GM10847 (cell line): Measurements from ENCODE around the gene TOP1.

ENCODE experiments used
- POLR2A ChIP-seq: IDR thresholded peaks from 2 replicates; pipeline ENCODE4 v1.6.1; 2011; ENCODE audit not compliant: insufficient read length; ENCODE audit errors: extremely low read depth

TOP1 gene

GRCh38 chr20:41044409-41045062, 15.9 kb downstream of the TOP1 start:
- no peak for TF ChIP-seq POLR2A

GRCh38 chr20:41045671-41046070, 17.0 kb downstream of the TOP1 start:
- no peak for TF ChIP-seq POLR2A

GRCh38 chr20:41046716-41047115, 18.1 kb downstream of the TOP1 start:
- TF ChIP-seq POLR2A: no peak

- TF ChIP-seq POLR2A: no peak
These were observed 18.8 kb downstream of the TOP1 start for GRCh38 chr20:41047279-41047974.

GRCh38 chr20:41047975-41048305, 19.3 kb downstream of the TOP1 start:
- TF ChIP-seq POLR2A: no peak

GRCh38 chr20:41048461-41049301, 20.1 kb downstream of the TOP1 start:
- TF ChIP-seq POLR2A: no peak

GRCh38 chr20:41049451-41049850, 20.8 kb downstream of the TOP1 start:
- TF ChIP-seq POLR2A: no peak

GRCh38 chr20:41050361-41051008, 21.9 kb downstream of the TOP1 start:
- no peak for TF ChIP-seq POLR2A

- no peak for TF ChIP-seq POLR2A
These were observed 22.6 kb downstream of the TOP1 start for GRCh38 chr20:41051009-41051825.

GRCh38 chr20:41052742-41053419, 24.3 kb downstream of the TOP1 start:
- no peak for TF ChIP-seq POLR2A

- no peak for TF ChIP-seq POLR2A
These were observed 25.6 kb downstream of the TOP1 start for GRCh38 chr20:41054070-41054846.

GRCh38 chr20:41054847-41055230, 26.2 kb downstream of the TOP1 start:
- TF ChIP-seq POLR2A: no peak

- TF ChIP-seq POLR2A: no peak
These were observed 27.1 kb downstream of the TOP1 start for GRCh38 chr20:41055679-41056078.
